ENCODE data around the gene TRIO. TPM values are rescaled to one million over a fixed set of nuclear protein-coding genes. Genes with fewer than 3 reads are reported as not detected.

Gene TRIO
- total and polyA plus RNA-seq, 2 of the 8 experiments (the other 6 are each of a cell fraction or from before 2014, with no cell fraction given), result 35.1 to 69.1 TPM

DNA sequence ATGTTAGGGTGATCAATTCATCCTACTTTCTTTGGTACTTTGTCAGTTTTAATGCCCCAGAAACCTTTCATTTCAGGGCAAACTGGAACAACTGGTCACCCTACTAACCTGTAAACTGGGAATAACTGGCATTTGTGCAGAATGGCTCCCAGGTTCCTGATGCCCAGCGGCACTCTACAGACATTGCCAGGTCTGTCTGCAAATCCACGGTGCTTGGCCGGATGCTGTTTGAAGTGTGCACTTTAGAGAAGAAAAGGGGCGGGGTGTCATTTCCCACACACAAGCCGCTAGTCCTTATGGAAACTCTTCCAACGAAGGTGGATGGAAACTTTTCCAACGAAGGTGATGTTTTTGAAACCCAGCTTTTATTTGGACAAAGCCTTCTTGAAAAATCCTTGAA is 388.5 kb downstream of the TRIO start:
- Histone ChIP-seq H4K20me1 (replicated peaks in 1 of 2; ENCODE audit: control insufficient read depth in 1 of 2, insufficient read depth in 2 of 2, low read length in 2 of 2) (no peaks in the 10 kb centered on the region), H3K4ac (replicated peaks; ENCODE audit: insufficient read length, low read depth, low read length) (no peak overlapping the region), H2BK120ac (replicated peaks; ENCODE audit: low read depth, low read length) (no peak overlapping the region), H3K9me3 (ENCODE audit: insufficient read depth in 2 of 2, low read depth in 1 of 2, low read length in 1 of 2) (no peaks in the 10 kb centered on the region), H2BK20ac (ENCODE audit: low read length) (no peak overlapping the region), H3K18ac (ENCODE audit: extremely low read depth, low read length) (no peak overlapping the region), H3K79me2 (ENCODE audit: control insufficient read depth in 1 of 2, insufficient read depth in 2 of 2, low read length in 2 of 2) (no peaks in the 10 kb centered on the region), H2BK15ac (ENCODE audit: low read length) (no peak overlapping the region), H3K27me3 (replicated peaks in 1 of 4; ENCODE audit: control insufficient read depth in 3 of 4, extremely low read depth in 1 of 4, insufficient read depth in 3 of 4, low read length in 3 of 4) (no peaks in the 10 kb centered on the region; a peak in 1 of 7 replicates), H4K5ac (ENCODE audit: insufficient read length, low read depth, low read length) (no peak overlapping the region), H3K36me3 (ENCODE audit: control insufficient read depth in 2 of 4, insufficient read depth in 4 of 4, low read length in 3 of 4) (no peaks in the 10 kb centered on the region), H3K27ac (ENCODE audit: low read depth, low read length) (no peak overlapping the region), H3K9ac (replicated peaks in 1 of 4; ENCODE audit: extremely low read depth in 1 of 4, low read depth in 3 of 4, low read length in 3 of 4) (no peak overlapping the region), H3K23ac (ENCODE audit: insufficient read length) (no peak overlapping the region), H2AFZ (ENCODE audit: low read length) (no peak overlapping the region), H3K23me2 (ENCODE audit: low read depth, low read length) (no peaks in the 10 kb centered on the region), H2BK5ac (ENCODE audit: low read depth, low read length) (no peak overlapping the region), H4K8ac (ENCODE audit: extremely low read depth, insufficient read depth, low read length) (no peak overlapping the region; the same call in 1 of the 2 replicates), H3K4me3 (ENCODE audit: extremely low read depth in 1 of 4, insufficient read depth in 2 of 4, low read depth in 3 of 4, low read length in 4 of 4) (no peak overlapping the region), H2BK12ac (ENCODE audit: low read depth, low read length) (no peak overlapping the region), H2AK5ac (ENCODE audit: low read depth, low read length) (no peak overlapping the region), H3K4me1 (replicated peaks in 1 of 4; ENCODE audit: control insufficient read depth in 3 of 4, insufficient read depth in 4 of 4, low read length in 3 of 4) (peaks cover 0 to 7% (median under 1%) of the 10 kb centered on the region in 4 experiments; a peak in 1 of 7 replicates), H3K14ac (ENCODE audit: insufficient read length) (no peak overlapping the region), H3K4me2 (ENCODE audit: insufficient read depth in 1 of 2, low read depth in 2 of 2, low read length in 2 of 2) (no peak overlapping the region), H4K91ac (replicated peaks; ENCODE audit: insufficient read length, low read length) (no peak overlapping the region), H3K56ac (replicated peaks; ENCODE audit: insufficient read length, low read depth, low read length) (no peak overlapping the region), H3K79me1 (ENCODE audit: low read depth, low read length) (no peaks in the 10 kb centered on the region)
- TF ChIP-seq SUZ12 (IDR thresholded peaks at IDR 0.05; ENCODE audit: low read length), result no peak
- ChIA-PET CTCF (ENCODE audit: partially characterized antibody) (interaction anchor here (1.1 to 2.1 kb wide), 4 partner anchors 13 to 251 kb away, joined by 3 to 7 read pairs (median 4); no protein-coding TSS in a partner anchor), POLR2A (ENCODE audit: partially characterized antibody) (interaction anchor here (0.6 kb wide), 1 partner anchor 985 kb away, joined by 4 read pairs; no protein-coding TSS in a partner anchor)
- FAIRE-seq (no peak), DNase-seq (ENCODE audit: low read depth in 1 of 2, low spot score in 2 of 2) (no peak)
- WGBS, 2 experiments (ENCODE audit: extremely low coverage in 1 of 2, insufficient coverage in 1 of 2, insufficient read length in 1 of 2, insufficient replicate concordance in 2 of 2, low coverage in 1 of 2, low lambda C conversion rate in 2 of 2, missing lambda C conversion rate in 1 of 2), result 79% methylated on average over 7 of the region's 7 CpGs; no CpG with 5 or more reads in 1 of the 2 experiments
